ENCODE data around the gene BZW1. TPM values are rescaled to one million over a fixed set of nuclear protein-coding genes. Genes with fewer than 3 reads are reported as not detected.

The BZW1 gene
- total and polyA plus RNA-seq, 2 experiments from 2014 or later, result 92.9 to 159 TPM

- Histone ChIP-seq H3K4me3 (peak overlapping the region; percentile 3), H3K36me3 (peaks cover 59% of the 10 kb centered on the region)
These were observed 48.5 kb downstream of the BZW1 start for GRCh38 chr2:200860092-200860795.

GRCh38 chr2:200861617-200862155, 50.0 kb downstream of the BZW1 start:
- DNase-seq (ENCODE audit: low read depth in 1 of 2, low spot score in 1 of 2), result no peak
- H3K9me3 ChIP-seq (ENCODE audit: low read depth), result no peaks in the 10 kb centered on the region
- no peaks in the 10 kb centered on the region for H3K27me3 ChIP-seq
- peaks cover 31% of the 10 kb centered on the region for H3K4me1 ChIP-seq (ENCODE audit: low read depth)
- no peak for TF ChIP-seq CTCF (IDR thresholded peaks at IDR 0.05; ENCODE audit: low read depth, low read length)
- H3K36me3 ChIP-seq, result peaks cover 44% of the 10 kb centered on the region
- H3K4me3 ChIP-seq, result peak overlapping the region; percentile 65
- no peak overlapping the region for H3K27ac ChIP-seq

More at GRCh38 chr2:200860092-200860795, 48.5 kb downstream of the BZW1 start:
- Histone ChIP-seq H3K9me3 (ENCODE audit: low read depth) (no peaks in the 10 kb centered on the region), H3K4me1 (ENCODE audit: low read depth) (peaks cover 29% of the 10 kb centered on the region), H3K27ac (peak overlapping the region; percentile 12), H3K27me3 (no peaks in the 10 kb centered on the region)
- peak in 1 of 2 donors; percentile 36 for DNase-seq (ENCODE audit: low read depth in 1 of 2, low spot score in 1 of 2)
- no peak for TF ChIP-seq CTCF (IDR thresholded peaks at IDR 0.05; ENCODE audit: low read depth, low read length)

GRCh38 chr2:200862532-200863000, 50.9 kb downstream of the BZW1 start:
- peak; percentile 52 to 67 for DNase-seq (ENCODE audit: low read depth in 1 of 2, low spot score in 1 of 2)
- Histone ChIP-seq H3K27me3 (no peaks in the 10 kb centered on the region), H3K4me3 (peak overlapping the region; percentile 65), H3K4me1 (ENCODE audit: low read depth) (peaks cover 31% of the 10 kb centered on the region), H3K27ac (peak overlapping the region; percentile 99), H3K36me3 (peaks cover 35% of the 10 kb centered on the region), H3K9me3 (ENCODE audit: low read depth) (no peaks in the 10 kb centered on the region)
- no peak for TF ChIP-seq CTCF (IDR thresholded peaks at IDR 0.05; ENCODE audit: low read depth, low read length)

- Histone ChIP-seq H3K36me3 (peaks cover 25% of the 10 kb centered on the region), H3K27me3 (no peaks in the 10 kb centered on the region), H3K4me3 (peak overlapping the region; percentile 65), H3K4me1 (ENCODE audit: low read depth) (peaks cover 31% of the 10 kb centered on the region), H3K27ac (peak overlapping the region; percentile 99), H3K9me3 (ENCODE audit: low read depth) (no peaks in the 10 kb centered on the region)
- DNase-seq (ENCODE audit: low read depth in 1 of 2, low spot score in 1 of 2), result peak in 1 of 2 donors; percentile 31
- no peak for TF ChIP-seq CTCF (IDR thresholded peaks at IDR 0.05; ENCODE audit: low read depth, low read length)
These were observed 52.1 kb downstream of the BZW1 start for GRCh38 chr2:200863782-200864175.

DNA sequence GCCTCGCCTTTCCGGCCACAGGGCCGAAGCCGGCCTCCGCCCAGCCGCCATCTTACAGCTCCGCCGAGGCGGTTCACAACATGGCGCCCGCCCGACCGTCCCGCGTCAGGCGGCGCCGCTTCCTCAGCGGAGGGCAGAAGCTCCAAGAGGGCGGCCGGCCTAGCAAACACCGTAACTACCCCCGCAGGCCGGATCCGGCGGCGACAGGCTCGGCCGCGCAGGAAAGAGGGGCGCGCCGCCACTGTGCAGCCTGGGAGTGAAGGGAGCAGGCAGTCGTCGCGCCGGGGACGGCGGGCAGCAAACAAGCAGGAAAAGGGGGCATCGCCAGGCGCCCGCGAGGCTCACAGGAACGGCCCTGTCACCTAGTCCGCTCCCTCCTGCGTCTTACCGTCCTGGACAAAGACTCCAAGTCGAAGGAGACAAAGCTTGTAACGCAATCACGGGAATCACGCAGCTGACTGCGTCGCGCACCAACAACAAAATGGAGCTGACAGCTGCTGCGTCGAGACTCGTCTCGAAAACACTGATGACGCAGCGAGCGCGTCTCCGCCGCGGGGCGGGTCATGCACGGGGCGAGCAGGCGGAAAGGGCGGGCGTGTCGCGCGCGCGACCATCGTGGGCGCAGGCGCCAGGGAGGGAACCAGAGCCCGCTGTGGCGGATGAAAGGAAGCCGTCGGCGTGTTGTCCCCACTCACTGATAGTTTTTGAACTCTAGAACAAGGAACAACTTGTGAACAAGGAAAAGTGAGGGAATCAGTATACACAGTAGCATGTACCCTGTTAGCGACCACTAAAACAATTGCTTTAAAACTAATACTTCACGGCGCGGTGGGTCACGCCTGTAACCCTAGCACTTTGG, 52.7 kb downstream of the BZW1 start, which contains the start of gene CLK1:
CLK1 (minus strand) TSS at position 483 of the 859 bp plus-strand sequence. CDS start 2,796 bp downstream, outside the sequence.
- H3K9me3 ChIP-seq (ENCODE audit: low read depth), result no peaks in the 10 kb centered on the region

More for the DNA sequence above, 52.7 kb downstream of the BZW1 start, which contains the start of gene CLK1:
- DNase-seq (ENCODE audit: low read depth in 1 of 2, low spot score in 1 of 2), result peak; percentile 93 to 95
- no peak for TF ChIP-seq CTCF (IDR thresholded peaks at IDR 0.05; ENCODE audit: low read depth, low read length)
- Histone ChIP-seq H3K27ac (peak within 1 kb of the TSS; percentile 99), H3K4me1 (ENCODE audit: low read depth) (peaks cover 31% of the 10 kb centered on the region), H3K4me3 (peak within 1 kb of the TSS; percentile 65), H3K27me3 (no peaks in the 10 kb centered on the region), H3K36me3 (peaks cover 19% of the 10 kb centered on the region)

All from cardiac muscle cell (in vitro differentiated cells and primary cell).